GM23338 (cell line): Measurements from ENCODE around the gene FXR1. TPM values are rescaled to one million over a fixed set of nuclear protein-coding genes. Genes with fewer than 3 reads are reported as not detected.

ENCODE experiments used
- ATAC-seq: fragments of 200-7000 bp; cut with Tn5 transposase; 3 replicates; pipeline ENCODE4 v1.9.1; 2020
- DNase-seq: peaks from one replicate; pipeline ENCODE4 v3.0.0-alpha.2; 2015; ENCODE audit warnings: low spot score
- H2AFZ ChIP-seq: fragments of 200-600 bp; sonication (generic); 2 replicates; pipeline ENCODE4 v1.8.0; 2016; ENCODE audit warnings: antibody characterized with exemption, mild to moderate bottlenecking, moderate library complexity
- H3F3A ChIP-seq: fragments of 200-600 bp; sonication (generic); replicated peaks from 2 replicates; pipeline ENCODE4 v1.8.0; 2017; ENCODE audit warnings: antibody characterized with exemption, mixed run types, low read depth
- H3K27ac ChIP-seq: fragments of 200-600 bp; sonication (generic); 2 replicates; pipeline ENCODE4 v1.6.1; 2016; ENCODE audit warnings: low read depth
- H3K27me3 ChIP-seq: fragments of 200-600 bp; sonication (generic); 2 replicates; pipeline ENCODE4 v1.8.0; 2016; ENCODE audit warnings: mild to moderate bottlenecking, mixed run types, moderate library complexity; ENCODE audit not compliant: insufficient read depth
- H3K36me3 ChIP-seq: fragments of 200-600 bp; sonication (generic); 2 replicates; pipeline ENCODE4 v1.8.0; 2016; ENCODE audit warnings: mild to moderate bottlenecking; ENCODE audit not compliant: insufficient read depth
- H3K4me1 ChIP-seq: fragments of 200-600 bp; sonication (generic); 2 replicates; pipeline ENCODE4 v1.8.0; 2016; ENCODE audit warnings: mild to moderate bottlenecking, moderate library complexity; ENCODE audit not compliant: insufficient read depth
- H3K4me2 ChIP-seq: fragments of 200-600 bp; sonication (generic); 2 replicates; pipeline ENCODE4 v1.7.1; 2017; ENCODE audit warnings: mixed run types
- H3K4me3 ChIP-seq: fragments of 200-600 bp; sonication (generic); 2 replicates; pipeline ENCODE4 v1.6.1; 2016; ENCODE audit warnings: mixed run types
- H3K79me2 ChIP-seq: fragments of 200-600 bp; sonication (generic); replicated peaks from 2 replicates; pipeline ENCODE4 v1.8.0; 2017; ENCODE audit warnings: mild to moderate bottlenecking; ENCODE audit not compliant: insufficient read depth
- H3K9me2 ChIP-seq: fragments of 200-600 bp; sonication (generic); 2 replicates; pipeline ENCODE4 v1.8.0; 2017; ENCODE audit not compliant: insufficient read depth
- H4K20me1 ChIP-seq: fragments of 200-600 bp; sonication (generic); replicated peaks from 2 replicates; pipeline ENCODE4 v1.8.0; 2017; ENCODE audit warnings: mild to moderate bottlenecking; ENCODE audit not compliant: insufficient read depth
- H3K27ac Mint-ChIP-seq: 2 replicates; pipeline ENCODE4 v1.8.0; 2020; ENCODE audit warnings: inconsistent platforms, mild to moderate bottlenecking, moderate library complexity, mixed read lengths
- H3K27me3 Mint-ChIP-seq: 3 replicates; pipeline ENCODE4 v1.8.0; 2022; ENCODE audit warnings: low read depth, mild to moderate bottlenecking, moderate library complexity, mixed read lengths, inconsistent platforms; ENCODE audit not compliant: insufficient read depth, poor library complexity
- H3K36me3 Mint-ChIP-seq: 3 replicates; pipeline ENCODE4 v1.8.0; 2021; ENCODE audit warnings: low read depth, mild to moderate bottlenecking, inconsistent platforms, moderate library complexity, mixed read lengths
- H3K4me1 Mint-ChIP-seq: 3 replicates; pipeline ENCODE4 v1.8.0; 2020; ENCODE audit warnings: mild to moderate bottlenecking, inconsistent platforms, mixed read lengths
- H3K4me3 Mint-ChIP-seq: 3 replicates; pipeline ENCODE4 v1.8.0; 2021; ENCODE audit warnings: moderate library complexity, mild to moderate bottlenecking, inconsistent platforms, mixed read lengths
- H3K9me3 Mint-ChIP-seq: 3 replicates; pipeline ENCODE4 v1.8.0; 2020; ENCODE audit warnings: moderate library complexity, mild to moderate bottlenecking, inconsistent platforms, mixed read lengths
- EZH2 ChIP-seq: fragments of 200-600 bp; sonication (generic); IDR thresholded peaks from one replicate; pipeline ENCODE4 v1.8.0; 2017; ENCODE audit warnings: antibody characterized with exemption, mild to moderate bottlenecking, low read depth; ENCODE audit not compliant: unreplicated experiment
- EZH2phosphoT487 ChIP-seq: fragments of 200-600 bp; sonication (generic); IDR thresholded peaks from one replicate; pipeline ENCODE4 v1.8.1; 2018; ENCODE audit warnings: antibody characterized with exemption; ENCODE audit not compliant: unreplicated experiment
- JUNB ChIP-seq: IDR thresholded peaks from one replicate; pipeline ENCODE4 v1.6.1; 2016; ENCODE audit warnings: antibody characterized with exemption; ENCODE audit not compliant: unreplicated experiment
- NANOG ChIP-seq: IDR thresholded peaks from 2 replicates; pipeline ENCODE4 v1.6.1; 2016; ENCODE audit warnings: antibody characterized with exemption, borderline replicate concordance
- ZNF114 ChIP-seq: fragments of 250-450 bp; sonication (Bioruptor Pico); IDR thresholded peaks from 2 replicates; pipeline ENCODE4 v1.5.0; 2020; ENCODE audit warnings: mild to moderate bottlenecking, moderate library complexity
- polyA plus RNA-seq: library from polyadenylated mRNA; unstranded; fragments of >200 nt; fragmentation: Nextera tagmentation; extraction: Ambion mirVana; gene quantifications from 2 replicates; pipeline ENCODE4 v1.2.1, GENCODE V29; 2016
- total RNA-seq: library from RNA; depleted of rRNA; stranded (reverse); fragments of >200 nt; shearing (Covaris generic); gene quantifications from 2 replicates; pipeline ENCODE4 v1.2.3, GENCODE V29; 2014
- TF ChIP-seq, protein P1 (sequence below): fragments of 250-450 bp; sonication (Bioruptor Pico); IDR thresholded peaks from 2 replicates; pipeline ENCODE4 v1.5.0; 2020; ENCODE audit warnings: mild to moderate bottlenecking, moderate library complexity
- TF ChIP-seq, protein P2 (sequence below), 2 experiments: fragments of 200-600 bp in 1 of 2; sonication (generic) in 1 of 2; conservative IDR thresholded peaks; 2 replicates each; pipeline versions ENCODE4 v1.5.1 to v1.6.1; 2016 to 2017; ENCODE audit warnings: antibody characterized with exemption in 2 of 2, low read depth in 2 of 2, mild to moderate bottlenecking in 2 of 2, moderate library complexity in 1 of 2

The FXR1 gene
- total and polyA plus RNA-seq, 2 experiments from 2014 or later: 136 to 228 TPM

DNA sequence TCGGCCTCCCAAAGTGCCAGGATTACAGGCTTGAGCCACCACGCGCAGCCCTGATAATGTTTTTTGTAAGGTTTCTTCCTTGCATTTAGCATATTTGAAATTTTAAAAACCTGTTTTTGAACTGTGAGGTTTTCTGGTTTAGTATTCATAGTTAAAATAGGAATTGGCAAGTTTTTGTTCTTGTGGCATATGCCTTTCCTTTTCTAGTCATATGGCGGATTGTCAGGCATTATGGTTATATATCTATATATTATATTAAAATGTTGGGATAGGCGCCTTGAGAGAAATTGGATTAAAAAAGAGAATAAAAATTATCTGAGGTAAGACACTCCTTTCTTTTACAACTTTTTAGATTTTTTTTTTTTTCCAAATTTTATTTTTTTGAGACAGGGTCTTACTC, 28.4 kb downstream of the FXR1 start (continued):
- TF ChIP-seq, protein P1, sequence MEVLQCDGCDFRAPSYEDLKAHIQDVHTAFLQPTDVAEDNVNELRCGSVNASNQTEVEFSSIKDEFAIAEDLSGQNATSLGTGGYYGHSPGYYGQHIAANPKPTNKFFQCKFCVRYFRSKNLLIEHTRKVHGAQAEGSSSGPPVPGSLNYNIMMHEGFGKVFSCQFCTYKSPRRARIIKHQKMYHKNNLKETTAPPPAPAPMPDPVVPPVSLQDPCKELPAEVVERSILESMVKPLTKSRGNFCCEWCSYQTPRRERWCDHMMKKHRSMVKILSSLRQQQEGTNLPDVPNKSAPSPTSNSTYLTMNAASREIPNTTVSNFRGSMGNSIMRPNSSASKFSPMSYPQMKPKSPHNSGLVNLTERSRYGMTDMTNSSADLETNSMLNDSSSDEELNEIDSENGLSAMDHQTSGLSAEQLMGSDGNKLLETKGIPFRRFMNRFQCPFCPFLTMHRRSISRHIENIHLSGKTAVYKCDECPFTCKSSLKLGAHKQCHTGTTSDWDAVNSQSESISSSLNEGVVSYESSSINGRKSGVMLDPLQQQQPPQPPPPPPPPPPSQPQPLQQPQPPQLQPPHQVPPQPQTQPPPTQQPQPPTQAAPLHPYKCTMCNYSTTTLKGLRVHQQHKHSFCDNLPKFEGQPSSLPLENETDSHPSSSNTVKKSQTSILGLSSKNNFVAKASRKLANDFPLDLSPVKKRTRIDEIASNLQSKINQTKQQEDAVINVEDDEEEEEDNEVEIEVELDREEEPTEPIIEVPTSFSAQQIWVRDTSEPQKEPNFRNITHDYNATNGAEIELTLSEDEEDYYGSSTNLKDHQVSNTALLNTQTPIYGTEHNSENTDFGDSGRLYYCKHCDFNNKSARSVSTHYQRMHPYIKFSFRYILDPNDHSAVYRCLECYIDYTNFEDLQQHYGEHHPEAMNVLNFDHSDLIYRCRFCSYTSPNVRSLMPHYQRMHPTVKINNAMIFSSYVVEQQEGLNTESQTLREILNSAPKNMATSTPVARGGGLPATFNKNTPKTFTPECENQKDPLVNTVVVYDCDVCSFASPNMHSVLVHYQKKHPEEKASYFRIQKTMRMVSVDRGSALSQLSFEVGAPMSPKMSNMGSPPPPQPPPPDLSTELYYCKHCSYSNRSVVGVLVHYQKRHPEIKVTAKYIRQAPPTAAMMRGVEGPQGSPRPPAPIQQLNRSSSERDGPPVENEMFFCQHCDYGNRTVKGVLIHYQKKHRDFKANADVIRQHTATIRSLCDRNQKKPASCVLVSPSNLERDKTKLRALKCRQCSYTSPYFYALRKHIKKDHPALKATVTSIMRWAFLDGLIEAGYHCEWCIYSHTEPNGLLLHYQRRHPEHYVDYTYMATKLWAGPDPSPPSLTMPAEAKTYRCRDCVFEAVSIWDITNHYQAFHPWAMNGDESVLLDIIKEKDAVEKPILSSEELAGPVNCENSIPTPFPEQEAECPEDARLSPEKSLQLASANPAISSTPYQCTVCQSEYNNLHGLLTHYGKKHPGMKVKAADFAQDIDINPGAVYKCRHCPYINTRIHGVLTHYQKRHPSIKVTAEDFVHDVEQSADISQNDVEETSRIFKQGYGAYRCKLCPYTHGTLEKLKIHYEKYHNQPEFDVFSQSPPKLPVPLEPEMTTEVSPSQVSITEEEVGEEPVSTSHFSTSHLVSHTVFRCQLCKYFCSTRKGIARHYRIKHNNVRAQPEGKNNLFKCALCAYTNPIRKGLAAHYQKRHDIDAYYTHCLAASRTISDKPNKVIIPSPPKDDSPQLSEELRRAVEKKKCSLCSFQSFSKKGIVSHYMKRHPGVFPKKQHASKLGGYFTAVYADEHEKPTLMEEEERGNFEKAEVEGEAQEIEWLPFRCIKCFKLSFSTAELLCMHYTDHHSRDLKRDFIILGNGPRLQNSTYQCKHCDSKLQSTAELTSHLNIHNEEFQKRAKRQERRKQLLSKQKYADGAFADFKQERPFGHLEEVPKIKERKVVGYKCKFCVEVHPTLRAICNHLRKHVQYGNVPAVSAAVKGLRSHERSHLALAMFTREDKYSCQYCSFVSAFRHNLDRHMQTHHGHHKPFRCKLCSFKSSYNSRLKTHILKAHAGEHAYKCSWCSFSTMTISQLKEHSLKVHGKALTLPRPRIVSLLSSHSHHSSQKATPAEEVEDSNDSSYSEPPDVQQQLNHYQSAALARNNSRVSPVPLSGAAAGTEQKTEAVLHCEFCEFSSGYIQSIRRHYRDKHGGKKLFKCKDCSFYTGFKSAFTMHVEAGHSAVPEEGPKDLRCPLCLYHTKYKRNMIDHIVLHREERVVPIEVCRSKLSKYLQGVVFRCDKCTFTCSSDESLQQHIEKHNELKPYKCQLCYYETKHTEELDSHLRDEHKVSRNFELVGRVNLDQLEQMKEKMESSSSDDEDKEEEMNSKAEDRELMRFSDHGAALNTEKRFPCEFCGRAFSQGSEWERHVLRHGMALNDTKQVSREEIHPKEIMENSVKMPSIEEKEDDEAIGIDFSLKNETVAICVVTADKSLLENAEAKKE (CRISPR knock-in tag): no peak
- TF ChIP-seq NANOG (no peak), JUNB (no peak), ZNF114 (CRISPR knock-in tag) (no peak)

DNA sequence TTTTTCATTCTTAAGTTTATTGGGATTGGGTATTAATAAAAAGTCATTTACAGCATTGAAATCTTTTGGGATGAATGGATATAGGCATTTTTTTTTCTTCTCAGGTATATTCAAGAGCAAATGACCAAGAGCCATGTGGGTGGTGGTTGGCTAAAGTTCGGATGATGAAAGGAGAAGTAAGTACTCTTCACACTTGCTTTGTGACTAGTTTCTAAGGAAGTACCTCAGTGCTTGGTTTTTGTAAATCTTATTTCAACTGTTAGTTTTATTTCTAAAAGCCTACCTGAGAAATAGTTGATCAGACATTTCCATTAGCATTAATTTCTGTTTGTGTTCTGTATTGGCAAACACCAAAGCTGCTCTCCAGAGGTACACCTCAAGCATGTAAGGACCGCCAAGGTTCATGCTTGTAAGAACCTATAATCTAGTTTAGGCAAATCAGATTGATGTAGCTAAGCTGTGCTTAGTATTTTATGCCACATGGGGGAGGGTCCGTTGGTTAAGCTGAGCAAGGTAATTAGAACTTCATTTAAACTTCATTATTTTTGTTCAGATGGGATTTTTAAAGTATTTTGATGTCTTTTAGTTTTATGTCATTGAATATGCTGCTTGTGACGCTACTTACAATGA, 35.4 kb downstream of the FXR1 start:
- Histone ChIP-seq H3K27me3 (no peaks in the 10 kb centered on the region), H3K27ac (no peak overlapping the region), H4K20me1 (peaks cover 49% of the 10 kb centered on the region), H3K4me2 (no peak overlapping the region), H3K36me3 (peaks cover 56% of the 10 kb centered on the region; the same call in 1 of the 2 replicates), H3K4me3 (no peak overlapping the region), H3F3A (no peaks in the 10 kb centered on the region), H2AFZ (no peak overlapping the region), H3K79me2 (peaks cover 89% of the 10 kb centered on the region), H3K4me1 (no peaks in the 10 kb centered on the region), H3K9me2 (no peaks in the 10 kb centered on the region)
- Mint-ChIP-seq H3K27ac (no peak overlapping the region), H3K4me3 (no peak overlapping the region), H3K36me3 (peaks cover 70% of the 10 kb centered on the region), H3K27me3 (no peaks in the 10 kb centered on the region), H3K9me3 (no peaks in the 10 kb centered on the region), H3K4me1 (no peaks in the 10 kb centered on the region)
- DNase-seq: no peak
- ATAC-seq: no peak
- TF ChIP-seq EZH2phosphoT487 (no peak), EZH2 (no peak)
- TF ChIP-seq, protein P1 (CRISPR knock-in tag): no peak
- TF ChIP-seq, protein P2, sequence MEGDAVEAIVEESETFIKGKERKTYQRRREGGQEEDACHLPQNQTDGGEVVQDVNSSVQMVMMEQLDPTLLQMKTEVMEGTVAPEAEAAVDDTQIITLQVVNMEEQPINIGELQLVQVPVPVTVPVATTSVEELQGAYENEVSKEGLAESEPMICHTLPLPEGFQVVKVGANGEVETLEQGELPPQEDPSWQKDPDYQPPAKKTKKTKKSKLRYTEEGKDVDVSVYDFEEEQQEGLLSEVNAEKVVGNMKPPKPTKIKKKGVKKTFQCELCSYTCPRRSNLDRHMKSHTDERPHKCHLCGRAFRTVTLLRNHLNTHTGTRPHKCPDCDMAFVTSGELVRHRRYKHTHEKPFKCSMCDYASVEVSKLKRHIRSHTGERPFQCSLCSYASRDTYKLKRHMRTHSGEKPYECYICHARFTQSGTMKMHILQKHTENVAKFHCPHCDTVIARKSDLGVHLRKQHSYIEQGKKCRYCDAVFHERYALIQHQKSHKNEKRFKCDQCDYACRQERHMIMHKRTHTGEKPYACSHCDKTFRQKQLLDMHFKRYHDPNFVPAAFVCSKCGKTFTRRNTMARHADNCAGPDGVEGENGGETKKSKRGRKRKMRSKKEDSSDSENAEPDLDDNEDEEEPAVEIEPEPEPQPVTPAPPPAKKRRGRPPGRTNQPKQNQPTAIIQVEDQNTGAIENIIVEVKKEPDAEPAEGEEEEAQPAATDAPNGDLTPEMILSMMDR (conservative IDR thresholded peaks at IDR 0.05; ENCODE audit: low read depth in 2 of 2): no peak
